AG09309 (cell line): ENCODE data around the gene COLEC11.

ENCODE experiments used
- DNase-seq: peaks from one replicate; pipeline ENCODE4 v3.0.0-alpha.2; 2010; ENCODE audit warnings: low read depth
- H3K4me3 ChIP-seq: 2 replicates; pipeline ENCODE4 v1.5.1; 2011; ENCODE audit warnings: mild to moderate bottlenecking, low read depth, low read length, moderate library complexity; ENCODE audit not compliant: control insufficient read depth
- CTCF ChIP-seq: IDR thresholded peaks from 2 replicates; pipeline ENCODE4 v1.5.1; 2011; ENCODE audit warnings: mild to moderate bottlenecking, low read depth, low read length, inconsistent platforms; ENCODE audit not compliant: insufficient read depth, control insufficient read depth; ENCODE audit errors: missing control alignments

Gene COLEC11

GRCh38 chr2:3630631-3631030, 35.7 kb downstream of the COLEC11 start:
- no peak overlapping the region for H3K4me3 ChIP-seq
- TF ChIP-seq CTCF = no peak
- no peak for DNase-seq

- TF ChIP-seq CTCF = no peak
- H3K4me3 ChIP-seq = no peak overlapping the region
- no peak for DNase-seq
These were observed 36.4 kb downstream of the COLEC11 start for GRCh38 chr2:3631161-3631850.

- no peak for DNase-seq
- no peak for TF ChIP-seq CTCF
- no peak overlapping the region for H3K4me3 ChIP-seq
These were observed 37.1 kb downstream of the COLEC11 start for GRCh38 chr2:3631851-3632659.

GRCh38 chr2:3633089-3633981, 38.4 kb downstream of the COLEC11 start:
- no peak overlapping the region for H3K4me3 ChIP-seq
- no peak for DNase-seq
- no peak for TF ChIP-seq CTCF

- TF ChIP-seq CTCF = no peak
- DNase-seq = no peak
- H3K4me3 ChIP-seq = no peak overlapping the region
These were observed 39.2 kb downstream of the COLEC11 start for GRCh38 chr2:3633982-3634595.

- DNase-seq = no peak
- no peak for TF ChIP-seq CTCF
These were observed 39.7 kb downstream of the COLEC11 start for GRCh38 chr2:3634596-3635121.

More at GRCh38 chr2:3634596-3635121, 39.7 kb downstream of the COLEC11 start:
- H3K4me3 ChIP-seq = no peak overlapping the region
